ENCODE measurements around the gene TMEM33.

TMEM33 gene

GRCh38 chr4:41943506-41943905 is 8.3 kb downstream of the TMEM33 start:
- no peak overlapping the region for H3K4me2 ChIP-seq (ENCODE audit: low read length)
- no peaks in the 10 kb centered on the region for H3K36me3 ChIP-seq (ENCODE audit: control insufficient read depth, insufficient read depth, low read length)
- H3K79me1 ChIP-seq (ENCODE audit: low read length), result no peaks in the 10 kb centered on the region
- no peak for DNase-seq
- H2AK5ac ChIP-seq (ENCODE audit: low read length), result no peak overlapping the region
- H3K27me3 ChIP-seq (ENCODE audit: insufficient read depth, low read length, poor library complexity), result no peaks in the 10 kb centered on the region
- no peak overlapping the region for H3K4ac ChIP-seq (ENCODE audit: low read depth, low read length)
- no peak overlapping the region for H2BK15ac ChIP-seq (replicated peaks; ENCODE audit: low read depth)
- no peak overlapping the region for H3K18ac ChIP-seq (ENCODE audit: low read length)
- no peak overlapping the region for H3K4me3 ChIP-seq (ENCODE audit: low read length)
- H3K56ac ChIP-seq (ENCODE audit: low read length), result no peak overlapping the region
- peaks cover 2% of the 10 kb centered on the region for H3K79me2 ChIP-seq (ENCODE audit: control insufficient read depth, insufficient read depth, low read length)
- no peak overlapping the region for H3K9ac ChIP-seq (ENCODE audit: low read length)
- no CpG with 5 or more reads among the region's 2 CpGs for WGBS (ENCODE audit: extremely low coverage, insufficient coverage, low lambda C conversion rate)
- no peak overlapping the region for H3K27ac ChIP-seq (ENCODE audit: low read depth, low read length)
- no peak overlapping the region for H3K23ac ChIP-seq (ENCODE audit: low read length)
- no peak overlapping the region for H4K8ac ChIP-seq (ENCODE audit: low read depth, low read length)
- no peak overlapping the region for H2BK5ac ChIP-seq (ENCODE audit: low read length)
- no peak overlapping the region for H4K5ac ChIP-seq (ENCODE audit: low read length)
- no peaks in the 10 kb centered on the region for H3K4me1 ChIP-seq (ENCODE audit: control insufficient read depth, low read depth, low read length)
- H2BK120ac ChIP-seq (ENCODE audit: low read depth, low read length), result no peak overlapping the region

DNA sequence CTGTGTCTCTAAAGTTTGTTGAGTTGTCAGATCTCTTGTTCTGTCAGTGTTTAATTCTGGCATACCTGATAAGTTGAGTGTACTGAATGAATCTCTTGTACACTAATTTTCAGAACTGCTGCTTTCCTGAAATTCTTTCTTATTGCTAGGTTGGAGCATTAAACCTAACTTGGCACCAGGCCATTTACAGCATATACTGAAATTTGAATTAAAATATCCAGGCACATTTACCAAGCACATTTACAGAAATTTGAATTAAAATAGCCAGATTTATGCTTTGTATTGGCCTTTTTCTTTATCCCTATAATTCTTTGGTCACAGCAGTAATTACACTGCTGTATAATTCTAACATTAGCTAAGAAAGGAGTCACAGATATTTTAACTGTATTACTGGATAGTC is 8.9 kb downstream of the TMEM33 start:
- no peaks in the 10 kb centered on the region for H3K36me3 ChIP-seq (ENCODE audit: control insufficient read depth, insufficient read depth, low read length)
- no peak for DNase-seq

GRCh38 chr4:41949531-41949930 is 14.3 kb downstream of the TMEM33 start:
- no peaks in the 10 kb centered on the region for H3K27me3 ChIP-seq (ENCODE audit: insufficient read depth, low read length, poor library complexity)
- H3K9ac ChIP-seq (ENCODE audit: low read length), result no peak overlapping the region
- no peaks in the 10 kb centered on the region for H3K4me1 ChIP-seq (ENCODE audit: control insufficient read depth, low read depth, low read length)
- no peak overlapping the region for H4K8ac ChIP-seq (ENCODE audit: low read depth, low read length)
- no peak overlapping the region for H3K23ac ChIP-seq (ENCODE audit: low read length)
- no CpG with 5 or more reads among the region's 3 CpGs for WGBS (ENCODE audit: extremely low coverage, insufficient coverage, low lambda C conversion rate)
- H3K4ac ChIP-seq (ENCODE audit: low read depth, low read length), result no peak overlapping the region
- no peak overlapping the region for H3K27ac ChIP-seq (ENCODE audit: low read depth, low read length)
- H2BK120ac ChIP-seq (ENCODE audit: low read depth, low read length), result no peak overlapping the region
- H3K36me3 ChIP-seq (ENCODE audit: control insufficient read depth, insufficient read depth, low read length), result no peaks in the 10 kb centered on the region
- no peak overlapping the region for H2BK15ac ChIP-seq (replicated peaks; ENCODE audit: low read depth)
- H2AK5ac ChIP-seq (ENCODE audit: low read length), result no peak overlapping the region
- H4K5ac ChIP-seq (ENCODE audit: low read length), result no peak overlapping the region
- H3K79me2 ChIP-seq (ENCODE audit: control insufficient read depth, insufficient read depth, low read length), result no peaks in the 10 kb centered on the region
- no peak overlapping the region for H3K4me3 ChIP-seq (ENCODE audit: low read length)
- H2BK5ac ChIP-seq (ENCODE audit: low read length), result no peak overlapping the region
- DNase-seq, result no peak
- no peak overlapping the region for H3K4me2 ChIP-seq (ENCODE audit: low read length)
- no peak overlapping the region for H3K56ac ChIP-seq (ENCODE audit: low read length)
- H3K79me1 ChIP-seq (ENCODE audit: low read length), result no peaks in the 10 kb centered on the region
- H3K18ac ChIP-seq (ENCODE audit: low read length), result no peak overlapping the region

More for the DNA sequence above, 8.9 kb downstream of the TMEM33 start:
- no peak overlapping the region for H3K23ac ChIP-seq (ENCODE audit: low read length)
- H3K27ac ChIP-seq (ENCODE audit: low read depth, low read length), result no peak overlapping the region
- no peak overlapping the region for H3K4me3 ChIP-seq (ENCODE audit: low read length)
- H4K8ac ChIP-seq (ENCODE audit: low read depth, low read length), result no peak overlapping the region
- no peak overlapping the region for H2AK5ac ChIP-seq (ENCODE audit: low read length)
- H4K5ac ChIP-seq (ENCODE audit: low read length), result no peak overlapping the region
- no peak overlapping the region for H3K18ac ChIP-seq (ENCODE audit: low read length)
- H3K4ac ChIP-seq (ENCODE audit: low read depth, low read length), result no peak overlapping the region
- H3K4me1 ChIP-seq (ENCODE audit: control insufficient read depth, low read depth, low read length), result no peaks in the 10 kb centered on the region
- no peak overlapping the region for H3K4me2 ChIP-seq (ENCODE audit: low read length)
- H2BK5ac ChIP-seq (ENCODE audit: low read length), result no peak overlapping the region
- peaks cover under 1% of the 10 kb centered on the region for H3K79me2 ChIP-seq (ENCODE audit: control insufficient read depth, insufficient read depth, low read length)
- no peak overlapping the region for H2BK120ac ChIP-seq (ENCODE audit: low read depth, low read length)
- no peak overlapping the region for H2BK15ac ChIP-seq (replicated peaks; ENCODE audit: low read depth)
- no peak overlapping the region for H3K56ac ChIP-seq (ENCODE audit: low read length)
- no peak overlapping the region for H3K9ac ChIP-seq (ENCODE audit: low read length)
- H3K27me3 ChIP-seq (ENCODE audit: insufficient read depth, low read length, poor library complexity), result no peaks in the 10 kb centered on the region
- H3K79me1 ChIP-seq (ENCODE audit: low read length), result no peaks in the 10 kb centered on the region

DNA sequence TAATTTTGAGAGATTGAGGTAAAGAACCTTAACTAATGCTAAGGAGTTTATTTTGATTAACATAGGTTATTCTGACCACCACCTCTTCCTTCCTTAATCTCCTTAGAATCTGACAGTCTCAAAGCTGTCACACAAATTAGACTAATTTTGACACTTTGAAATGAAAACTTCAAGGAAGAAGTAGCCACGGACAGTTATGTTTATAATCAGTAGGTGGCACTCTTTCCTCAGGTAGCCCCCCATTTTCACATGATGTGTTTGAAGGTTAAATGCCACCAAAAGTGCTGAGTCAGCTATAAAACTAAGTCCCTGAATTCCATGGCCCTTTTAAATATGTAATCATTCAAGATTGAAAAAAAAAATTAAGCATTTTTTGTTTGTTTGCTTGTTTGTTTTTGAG is 22.4 kb downstream of the TMEM33 start:
- no peak overlapping the region for H3K4ac ChIP-seq (ENCODE audit: low read depth, low read length)
- H3K4me2 ChIP-seq (ENCODE audit: low read length), result no peak overlapping the region
- H3K56ac ChIP-seq (ENCODE audit: low read length), result no peak overlapping the region
- H2BK5ac ChIP-seq (ENCODE audit: low read length), result no peak overlapping the region
- no peaks in the 10 kb centered on the region for H3K4me1 ChIP-seq (ENCODE audit: control insufficient read depth, low read depth, low read length)
- H3K27me3 ChIP-seq (ENCODE audit: insufficient read depth, low read length, poor library complexity), result no peaks in the 10 kb centered on the region
- no peak overlapping the region for H3K27ac ChIP-seq (ENCODE audit: low read depth, low read length)
- DNase-seq, result peak; percentile 64
- no peaks in the 10 kb centered on the region for H3K79me2 ChIP-seq (ENCODE audit: control insufficient read depth, insufficient read depth, low read length)
- no peak overlapping the region for H3K18ac ChIP-seq (ENCODE audit: low read length)
- no peak overlapping the region for H4K8ac ChIP-seq (ENCODE audit: low read depth, low read length)
- H3K23ac ChIP-seq (ENCODE audit: low read length), result no peak overlapping the region
- no peak overlapping the region for H3K4me3 ChIP-seq (ENCODE audit: low read length)
- H2BK120ac ChIP-seq (ENCODE audit: low read depth, low read length), result no peak overlapping the region
- H2AK5ac ChIP-seq (ENCODE audit: low read length), result no peak overlapping the region
- H2BK15ac ChIP-seq (replicated peaks; ENCODE audit: low read depth), result no peak overlapping the region
- no peak overlapping the region for H4K5ac ChIP-seq (ENCODE audit: low read length)
- WGBS (ENCODE audit: extremely low coverage, insufficient coverage, low lambda C conversion rate), result no CpG with 5 or more reads among the region's 1 CpG
- H3K79me1 ChIP-seq (ENCODE audit: low read length), result no peaks in the 10 kb centered on the region
- no peak overlapping the region for H3K9ac ChIP-seq (ENCODE audit: low read length)
- no peaks in the 10 kb centered on the region for H3K36me3 ChIP-seq (ENCODE audit: control insufficient read depth, insufficient read depth, low read length)

GRCh38 chr4:41963105-41963504 is 27.9 kb downstream of the TMEM33 start:
- H3K27ac ChIP-seq (ENCODE audit: low read depth, low read length), result no peak overlapping the region
- no peak overlapping the region for H3K9ac ChIP-seq (ENCODE audit: low read length)
- no peak overlapping the region for H4K5ac ChIP-seq (ENCODE audit: low read length)
- H3K56ac ChIP-seq (ENCODE audit: low read length), result no peak overlapping the region
- no peak overlapping the region for H2AK5ac ChIP-seq (ENCODE audit: low read length)
- no peak overlapping the region for H3K4ac ChIP-seq (ENCODE audit: low read depth, low read length)
- no peaks in the 10 kb centered on the region for H3K79me2 ChIP-seq (ENCODE audit: control insufficient read depth, insufficient read depth, low read length)
- H3K4me3 ChIP-seq (ENCODE audit: low read length), result no peak overlapping the region
- no peak overlapping the region for H2BK15ac ChIP-seq (replicated peaks; ENCODE audit: low read depth)
- no peaks in the 10 kb centered on the region for H3K36me3 ChIP-seq (ENCODE audit: control insufficient read depth, insufficient read depth, low read length)
- no peak overlapping the region for H2BK120ac ChIP-seq (ENCODE audit: low read depth, low read length)
- no peak overlapping the region for H3K4me2 ChIP-seq (ENCODE audit: low read length)
- H3K18ac ChIP-seq (ENCODE audit: low read length), result no peak overlapping the region
- no peaks in the 10 kb centered on the region for H3K4me1 ChIP-seq (ENCODE audit: control insufficient read depth, low read depth, low read length)
- no peak overlapping the region for H2BK5ac ChIP-seq (ENCODE audit: low read length)
- H3K79me1 ChIP-seq (ENCODE audit: low read length), result no peaks in the 10 kb centered on the region
- H4K8ac ChIP-seq (ENCODE audit: low read depth, low read length), result no peak overlapping the region
- peak; percentile 38 for DNase-seq
- H3K27me3 ChIP-seq (ENCODE audit: insufficient read depth, low read length, poor library complexity), result no peaks in the 10 kb centered on the region
- no CpG with 5 or more reads among the region's 4 CpGs for WGBS (ENCODE audit: extremely low coverage, insufficient coverage, low lambda C conversion rate)
- no peak overlapping the region for H3K23ac ChIP-seq (ENCODE audit: low read length)

GRCh38 chr4:41964401-41964800 is 29.2 kb downstream of the TMEM33 start:
- no peak for DNase-seq
- no peak overlapping the region for H4K8ac ChIP-seq (ENCODE audit: low read depth, low read length)
- H3K27ac ChIP-seq (ENCODE audit: low read depth, low read length), result no peak overlapping the region
- no peak overlapping the region for H3K23ac ChIP-seq (ENCODE audit: low read length)
- no peak overlapping the region for H3K56ac ChIP-seq (ENCODE audit: low read length)
- H3K4me1 ChIP-seq (ENCODE audit: control insufficient read depth, low read depth, low read length), result no peaks in the 10 kb centered on the region
- WGBS (ENCODE audit: extremely low coverage, insufficient coverage, low lambda C conversion rate), result no CpG with 5 or more reads among the region's 1 CpG
- H3K27me3 ChIP-seq (ENCODE audit: insufficient read depth, low read length, poor library complexity), result no peaks in the 10 kb centered on the region
- no peak overlapping the region for H3K4me2 ChIP-seq (ENCODE audit: low read length)
- no peak overlapping the region for H3K9ac ChIP-seq (ENCODE audit: low read length)
- H3K79me2 ChIP-seq (ENCODE audit: control insufficient read depth, insufficient read depth, low read length), result no peaks in the 10 kb centered on the region
- H2BK5ac ChIP-seq (ENCODE audit: low read length), result no peak overlapping the region
- no peak overlapping the region for H2AK5ac ChIP-seq (ENCODE audit: low read length)
- H3K18ac ChIP-seq (ENCODE audit: low read length), result no peak overlapping the region
- no peaks in the 10 kb centered on the region for H3K36me3 ChIP-seq (ENCODE audit: control insufficient read depth, insufficient read depth, low read length)
- H2BK120ac ChIP-seq (ENCODE audit: low read depth, low read length), result no peak overlapping the region
- H3K79me1 ChIP-seq (ENCODE audit: low read length), result no peaks in the 10 kb centered on the region
- H3K4me3 ChIP-seq (ENCODE audit: low read length), result no peak overlapping the region
- no peak overlapping the region for H3K4ac ChIP-seq (ENCODE audit: low read depth, low read length)
- no peak overlapping the region for H2BK15ac ChIP-seq (replicated peaks; ENCODE audit: low read depth)
- H4K5ac ChIP-seq (ENCODE audit: low read length), result no peak overlapping the region

Measured in mesendoderm (in vitro differentiated cells).